B cell (primary cell): Measurements from ENCODE around the gene RENBP. TPM values are rescaled to one million over a fixed set of nuclear protein-coding genes. Genes with fewer than 3 reads are reported as not detected.

Experiments
- ATAC-seq: fragments of 200-7000 bp; cut with Tn5 transposase; one replicate; pipeline ENCODE4 v1.10.0; 2021; ENCODE audit warnings: low read depth, mild to moderate bottlenecking, moderate number of reproducible peaks, moderate library complexity
- CTCF ChIA-PET: fragments of 350-600 bp; sonication (Branson Sonifier 250); formaldehyde crosslinking; loops from one replicate; lab custom pipeline; 2021; ENCODE audit warnings: antibody characterized with exemption, inconsistent platforms; lab: Charles Lee
- POLR2A ChIA-PET: fragments of 350-600 bp; sonication (Branson Sonifier 250); formaldehyde crosslinking; loops from one replicate; lab custom pipeline; 2021; ENCODE audit warnings: antibody characterized with exemption; lab: Charles Lee
- DNase-seq: peaks from one replicate; pipeline ENCODE4 v3.0.0; 2013
- H2AFZ ChIP-seq: 2 replicates; pipeline ENCODE4 v1.6.1; 2012; ENCODE audit warnings: mild to moderate bottlenecking, low read depth, low read length; ENCODE audit not compliant: insufficient read depth, poor library complexity, severe bottlenecking
- H3K27ac ChIP-seq, 2 donors: 1 replicate in 1 of 2; 2 replicates in 1 of 2; pipeline ENCODE4 v1.5.1; 2012 to 2013; ENCODE audit warnings: low read length in 2 of 2, mild to moderate bottlenecking in 2 of 2, moderate library complexity in 1 of 2
- H3K27me3 ChIP-seq, 4 experiments: fragments of 200-600 bp in 1 of 4; sonication (generic) in 1 of 4; replicated peaks in 1 of 4; 1 replicate in 2 of 4; 2 replicates in 2 of 4; pipeline versions ENCODE4 v1.6.1 to v1.7.0; 2013 to 2016; ENCODE audit warnings: low read length in 3 of 4, mild to moderate bottlenecking in 2 of 4, mixed read lengths in 1 of 4, moderate library complexity in 1 of 4; ENCODE audit not compliant: insufficient read depth in 4 of 4, control insufficient read depth in 3 of 4; ENCODE audit errors: control extremely low read depth in 1 of 4
- H3K36me3 ChIP-seq, 2 experiments: replicated peaks in 1 of 2; 1 replicate in 1 of 2; 2 replicates in 1 of 2; pipeline versions ENCODE4 v1.6.1 to v1.7.1; 2013; ENCODE audit warnings: low read length in 1 of 2; ENCODE audit not compliant: insufficient read depth in 2 of 2, control insufficient read depth in 1 of 2; ENCODE audit errors: control extremely low read depth in 1 of 2, extremely low read depth in 1 of 2
- H3K4me1 ChIP-seq, 2 donors: fragments of 200-600 bp in 1 of 2; sonication (generic) in 1 of 2; 1 replicate in 1 of 2; 2 replicates in 1 of 2; pipeline versions ENCODE4 v1.5.1 to v1.6.1; 2013 to 2017; ENCODE audit warnings: low read length in 2 of 2; ENCODE audit not compliant: control insufficient read depth in 2 of 2, insufficient read depth in 2 of 2
- H3K4me2 ChIP-seq: replicated peaks from 2 replicates; pipeline ENCODE3; 2012; ENCODE audit warnings: mild to moderate bottlenecking, low read depth, low read length; ENCODE audit not compliant: poor library complexity, severe bottlenecking
- H3K4me3 ChIP-seq, 5 experiments: fragments of 200-600 bp in 1 of 5; sonication (generic) in 1 of 5; 1 replicate in 3 of 5; 2 replicates in 2 of 5; pipeline versions ENCODE4 v1.5.1 to v1.7.0; 2011 to 2016; ENCODE audit warnings: low read length in 4 of 5, mild to moderate bottlenecking in 4 of 5, low read depth in 2 of 5, control low read depth in 1 of 5, moderate library complexity in 1 of 5; ENCODE audit not compliant: insufficient read depth in 1 of 5; ENCODE audit errors: control extremely low read depth in 1 of 5, extremely low read depth in 1 of 5
- H3K79me2 ChIP-seq: fragments of 200-600 bp; sonication (generic); one replicate; pipeline ENCODE4 v1.6.0; 2016; ENCODE audit warnings: low read length; ENCODE audit not compliant: control insufficient read depth, insufficient read depth
- H3K9ac ChIP-seq: fragments of 200-600 bp; sonication (generic); 2 replicates; pipeline ENCODE4 v1.6.1; 2017; ENCODE audit warnings: mild to moderate bottlenecking, low read length, moderate library complexity
- H3K9me3 ChIP-seq, 3 donors: one replicate each; pipeline versions ENCODE4 v1.6.1 to v1.7.1; 2013; ENCODE audit warnings: low read length in 2 of 3; ENCODE audit not compliant: control insufficient read depth in 2 of 3, insufficient read depth in 1 of 3; ENCODE audit errors: control extremely low read depth in 1 of 3
- H4K20me1 ChIP-seq: 2 replicates; pipeline ENCODE4 v1.6.0; 2012; ENCODE audit warnings: mild to moderate bottlenecking, low read length; ENCODE audit not compliant: insufficient read depth, control insufficient read depth, poor library complexity, severe bottlenecking
- H3K27ac Mint-ChIP-seq: one replicate; pipeline ENCODE4 v1.8.0; 2021; ENCODE audit warnings: mixed read lengths
- H3K27me3 Mint-ChIP-seq: one replicate; pipeline ENCODE4 v1.8.0; 2021; ENCODE audit warnings: mixed read lengths
- H3K4me1 Mint-ChIP-seq: one replicate; pipeline ENCODE4 v1.8.0; 2021; ENCODE audit warnings: mixed read lengths
- H3K4me3 Mint-ChIP-seq: one replicate; pipeline ENCODE4 v1.8.0; 2021; ENCODE audit warnings: mixed read lengths
- H3K9me3 Mint-ChIP-seq: one replicate; pipeline ENCODE4 v1.8.0; 2022; ENCODE audit warnings: mixed read lengths; ENCODE audit not compliant: insufficient read depth
- EZH2 ChIP-seq: IDR thresholded peaks from 2 replicates; pipeline ENCODE4 v1.6.1; 2012; ENCODE audit warnings: borderline replicate concordance, low read depth, mild to moderate bottlenecking, moderate library complexity, low read length; ENCODE audit not compliant: insufficient read depth, poor library complexity, severe bottlenecking
- WGBS: methylation state at CpG from one replicate; pipeline ENCODE4 v1.1.5; 2013; ENCODE audit warnings: missing lambda C conversion rate; ENCODE audit not compliant: insufficient coverage; 5-methylcytosine and 5-hydroxymethylcytosine counted together
- intact Hi-C: fragments of 100-400 bp; cut with micrococcal nuclease; formaldehyde crosslinking; loops from one replicate; pipeline ENCODE4 v1.10.0; 2022
- polyA plus RNA-seq: library from polyadenylated mRNA; depleted of rRNA; stranded (reverse); fragments of >200 nt; gene quantifications from 2 replicates; pipeline ENCODE4 v1.2.3, GENCODE V29; 2012
- total RNA-seq, 2 donors: library from RNA; stranded (reverse); fragments of 120-200 nt in 1 of 2; gene quantifications; 1 replicate in 1 of 2; 2 replicates in 1 of 2; pipeline versions ENCODE4 v1.2.3 to v1.2.4, GENCODE V29; 2013 to 2022
- TF ChIP-seq, protein P1 (sequence below): fragments of 200-600 bp; IDR thresholded peaks from one replicate; pipeline ENCODE4 v1.8.0; 2022; ENCODE audit warnings: antibody characterized with exemption, mild to moderate bottlenecking

Gene RENBP
- total and polyA plus RNA-seq, 2 donors (not counting 1 experiment from before 2014, with no cell fraction given), result 30.6 to 39.2 TPM

DNA sequence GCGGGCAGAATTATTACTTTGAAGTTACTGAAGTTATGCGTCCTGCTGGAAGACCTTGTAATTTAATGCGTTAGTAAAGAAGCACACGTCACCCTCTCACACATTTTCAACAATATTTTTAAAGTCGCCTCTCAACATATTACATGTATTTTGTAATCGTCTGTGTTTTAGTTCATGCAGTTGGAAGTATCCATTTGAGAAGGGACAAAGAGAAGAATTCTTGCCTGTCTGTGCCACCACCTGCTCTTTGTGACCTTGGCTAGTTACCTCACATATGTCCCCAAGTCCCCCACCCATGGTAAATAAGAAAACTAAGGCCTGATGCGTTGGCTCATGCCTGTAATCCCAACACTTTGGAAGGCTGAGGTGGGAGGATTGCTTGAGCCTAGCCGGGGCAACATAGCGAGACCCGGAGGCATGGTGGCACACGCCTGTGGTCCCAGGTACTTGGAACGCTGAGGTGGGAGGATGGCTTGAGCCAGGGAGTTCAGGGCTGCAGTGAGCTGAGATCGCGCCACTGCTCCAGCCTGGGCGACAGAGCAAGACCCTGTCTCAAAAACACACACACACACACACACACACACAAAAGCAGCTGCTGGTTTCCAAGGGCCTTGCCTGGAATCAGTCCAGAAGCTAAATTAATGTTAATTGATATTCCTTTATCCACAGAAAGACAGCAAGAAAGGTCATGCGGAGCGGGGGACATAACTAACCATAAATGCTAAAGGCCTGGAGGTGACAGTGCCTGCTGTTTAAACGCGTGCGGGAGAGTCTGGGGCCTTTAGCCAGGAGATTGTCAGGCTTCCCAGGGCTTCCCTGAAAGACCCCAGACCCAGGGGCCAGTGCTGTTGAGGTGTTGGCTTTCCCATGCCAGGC lies 28.9 kb upstream of the RENBP start:
- Histone ChIP-seq H2AFZ (peak overlapping the region; percentile 71), H3K9me3 (no peaks in the 10 kb centered on the region), H3K27ac (peak overlapping the region; percentile 56 to 100), H3K9ac (peak overlapping the region; percentile 100), H3K4me3 (peak overlapping the region; percentile 49 to 99 (median 97)), H3K27me3 (no peaks in the 10 kb centered on the region), H4K20me1 (peaks cover 13% of the 10 kb centered on the region), H3K79me2 (peaks cover 30% of the 10 kb centered on the region), H3K4me1 (peaks cover 30 to 34% of the 10 kb centered on the region in 2 donors), H3K4me2 (peak overlapping the region; percentile 70), H3K36me3 (peaks cover 0 to 1% of the 10 kb centered on the region in 2 experiments)
- H3K27ac Mint-ChIP-seq, result peak overlapping the region; percentile 94
- H3K4me3 Mint-ChIP-seq, result peak overlapping the region; percentile 92
- intact Hi-C loops, result loop anchor here (2.0 to 5.0 kb wide), 4 partner anchors 34 to 404 kb away; partner anchors contain the start of genes EMD and IRAK1
- no peaks in the 10 kb centered on the region for H3K27me3 Mint-ChIP-seq
- H3K4me1 Mint-ChIP-seq, result peaks cover 31% of the 10 kb centered on the region
- DNase-seq (no peak), ATAC-seq (no peak)
- POLR2A ChIA-PET, result interaction anchor here (0.6 to 1.5 kb wide), 2 partner anchors 47 to 398 kb away, joined by 3 to 4 read pairs; partner anchors contain the start of gene ARHGAP4
- WGBS, result 56% methylated on average over 3 of the region's 20 CpGs
- H3K9me3 Mint-ChIP-seq, result no peaks in the 10 kb centered on the region
- CTCF ChIA-PET, result interaction anchor here (0.6 to 1.7 kb wide), 3 partner anchors 32 to 218 kb away, joined by 3 to 12 read pairs (median 5); no protein-coding TSS in a partner anchor
- TF ChIP-seq, protein P1, sequence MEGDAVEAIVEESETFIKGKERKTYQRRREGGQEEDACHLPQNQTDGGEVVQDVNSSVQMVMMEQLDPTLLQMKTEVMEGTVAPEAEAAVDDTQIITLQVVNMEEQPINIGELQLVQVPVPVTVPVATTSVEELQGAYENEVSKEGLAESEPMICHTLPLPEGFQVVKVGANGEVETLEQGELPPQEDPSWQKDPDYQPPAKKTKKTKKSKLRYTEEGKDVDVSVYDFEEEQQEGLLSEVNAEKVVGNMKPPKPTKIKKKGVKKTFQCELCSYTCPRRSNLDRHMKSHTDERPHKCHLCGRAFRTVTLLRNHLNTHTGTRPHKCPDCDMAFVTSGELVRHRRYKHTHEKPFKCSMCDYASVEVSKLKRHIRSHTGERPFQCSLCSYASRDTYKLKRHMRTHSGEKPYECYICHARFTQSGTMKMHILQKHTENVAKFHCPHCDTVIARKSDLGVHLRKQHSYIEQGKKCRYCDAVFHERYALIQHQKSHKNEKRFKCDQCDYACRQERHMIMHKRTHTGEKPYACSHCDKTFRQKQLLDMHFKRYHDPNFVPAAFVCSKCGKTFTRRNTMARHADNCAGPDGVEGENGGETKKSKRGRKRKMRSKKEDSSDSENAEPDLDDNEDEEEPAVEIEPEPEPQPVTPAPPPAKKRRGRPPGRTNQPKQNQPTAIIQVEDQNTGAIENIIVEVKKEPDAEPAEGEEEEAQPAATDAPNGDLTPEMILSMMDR, result no peak
- no peak for TF ChIP-seq EZH2
